HEK293 (cell line): Measurements from ENCODE around the gene TLCD2.

Source experiments
- CTCF ChIA-PET: fragments of 350-600 bp; formaldehyde crosslinking; extraction: SDS; loops from one replicate; lab custom pipeline; 2021; ENCODE audit warnings: antibody characterized with exemption; lab: Yijun Ruan, JAX
- POLR2A ChIA-PET: fragments of 300-600 bp; formaldehyde crosslinking; extraction: SDS; loops from one replicate; lab custom pipeline; 2020; ENCODE audit warnings: antibody characterized with exemption, inconsistent platforms; lab: Yijun Ruan, JAX
- H3K27ac ChIP-seq: fragments of 200-500 bp; sonication (Bioruptor generic); 2 replicates; pipeline ENCODE4 v1.5.1; 2014; ENCODE audit warnings: low read depth, low read length, control low read depth, inconsistent platforms; ENCODE audit errors: extremely low read depth
- H3K36me3 ChIP-seq, 2 experiments: fragments of 200-500 bp in 1 of 2; sonication (Bioruptor generic) in 1 of 2; 1 replicate in 1 of 2; 2 replicates in 1 of 2; pipeline ENCODE4 v1.5.1; 2014 to 2017; ENCODE audit warnings: inconsistent platforms in 2 of 2, low read length in 2 of 2; ENCODE audit not compliant: control insufficient read depth in 2 of 2, insufficient read depth in 1 of 2
- H3K4me1 ChIP-seq: fragments of 200-500 bp; sonication (Bioruptor generic); 2 replicates; pipeline ENCODE4 v1.5.1; 2014; ENCODE audit warnings: mild to moderate bottlenecking, low read length, inconsistent platforms; ENCODE audit not compliant: control insufficient read depth, insufficient read depth
- H3K4me3 ChIP-seq: 2 replicates; pipeline ENCODE4 v1.5.1; 2011; ENCODE audit warnings: low read depth, mild to moderate bottlenecking, control low read depth, low read length, moderate library complexity
- H3K9me3 ChIP-seq: fragments of 200-500 bp; sonication (Bioruptor generic); 2 replicates; pipeline ENCODE4 v1.5.1; 2014; ENCODE audit warnings: low read depth, low read length, inconsistent platforms; ENCODE audit not compliant: control insufficient read depth, insufficient read depth
- EGR2 ChIP-seq: fragments of 450-650 bp; formaldehyde crosslinking; IDR thresholded peaks from 2 replicates; pipeline ENCODE4 v1.5.1; 2016; ENCODE audit warnings: low read depth, missing biosample characterization, missing genetic modification characterization
- GLIS1 ChIP-seq: fragments of 450-650 bp; formaldehyde crosslinking; IDR thresholded peaks from 2 replicates; pipeline ENCODE4 v1.5.1; 2016; ENCODE audit warnings: missing biosample characterization, missing genetic modification characterization
- KLF8 ChIP-seq: fragments of 450-650 bp; formaldehyde crosslinking; IDR thresholded peaks from 2 replicates; pipeline ENCODE4 v1.5.1; 2016; ENCODE audit warnings: missing biosample characterization, missing genetic modification characterization
- MYNN ChIP-seq: fragments of 450-650 bp; formaldehyde crosslinking; IDR thresholded peaks from 2 replicates; pipeline ENCODE4 v1.5.1; 2016; ENCODE audit warnings: missing biosample characterization, missing genetic modification characterization, borderline replicate concordance
- MZF1 ChIP-seq: fragments of 450-650 bp; formaldehyde crosslinking; IDR thresholded peaks from 2 replicates; pipeline ENCODE4 v1.5.1; 2017; ENCODE audit warnings: missing biosample characterization, missing genetic modification characterization, borderline replicate concordance
- SCRT2 ChIP-seq: fragments of 450-650 bp; formaldehyde crosslinking; IDR thresholded peaks from 2 replicates; pipeline ENCODE4 v1.5.1; 2016; ENCODE audit warnings: missing biosample characterization, missing genetic modification characterization
- WT1 ChIP-seq: fragments of 450-650 bp; formaldehyde crosslinking; IDR thresholded peaks from 2 replicates; pipeline ENCODE4 v1.5.1; 2016; ENCODE audit warnings: missing biosample characterization, missing genetic modification characterization
- ZFHX2 ChIP-seq: fragments of 450-650 bp; formaldehyde crosslinking; conservative IDR thresholded peaks from 2 replicates; pipeline ENCODE4 v1.5.1; 2016; ENCODE audit warnings: missing biosample characterization, missing genetic modification characterization
- ZFP69B ChIP-seq: fragments of 450-650 bp; formaldehyde crosslinking; IDR thresholded peaks from 2 replicates; pipeline ENCODE4 v1.5.1; 2016; ENCODE audit warnings: missing biosample characterization, missing genetic modification characterization
- ZNF184 ChIP-seq: fragments of 450-650 bp; IDR thresholded peaks from 2 replicates; pipeline ENCODE4 v1.5.1; 2018; ENCODE audit warnings: missing biosample characterization, mild to moderate bottlenecking, missing genetic modification characterization
- ZNF248 ChIP-seq: fragments of 450-650 bp; formaldehyde crosslinking; IDR thresholded peaks from 2 replicates; pipeline ENCODE4 v1.5.1; 2017; ENCODE audit warnings: missing biosample characterization, missing genetic modification characterization
- ZNF585B ChIP-seq: fragments of 450-650 bp; formaldehyde crosslinking; IDR thresholded peaks from 2 replicates; pipeline ENCODE4 v1.5.1; 2016; ENCODE audit warnings: missing biosample characterization, missing genetic modification characterization
- TF ChIP-seq, protein P1 (sequence below): fragments of 450-650 bp; formaldehyde crosslinking; IDR thresholded peaks from 2 replicates; pipeline ENCODE4 v1.5.1; 2016; ENCODE audit warnings: missing biosample characterization, missing genetic modification characterization
- TF ChIP-seq, protein P2 (sequence below): fragments of 450-650 bp; formaldehyde crosslinking; IDR thresholded peaks from 2 replicates; pipeline ENCODE4 v1.5.1; 2016; ENCODE audit warnings: missing biosample characterization, missing genetic modification characterization

The TLCD2 gene

DNA sequence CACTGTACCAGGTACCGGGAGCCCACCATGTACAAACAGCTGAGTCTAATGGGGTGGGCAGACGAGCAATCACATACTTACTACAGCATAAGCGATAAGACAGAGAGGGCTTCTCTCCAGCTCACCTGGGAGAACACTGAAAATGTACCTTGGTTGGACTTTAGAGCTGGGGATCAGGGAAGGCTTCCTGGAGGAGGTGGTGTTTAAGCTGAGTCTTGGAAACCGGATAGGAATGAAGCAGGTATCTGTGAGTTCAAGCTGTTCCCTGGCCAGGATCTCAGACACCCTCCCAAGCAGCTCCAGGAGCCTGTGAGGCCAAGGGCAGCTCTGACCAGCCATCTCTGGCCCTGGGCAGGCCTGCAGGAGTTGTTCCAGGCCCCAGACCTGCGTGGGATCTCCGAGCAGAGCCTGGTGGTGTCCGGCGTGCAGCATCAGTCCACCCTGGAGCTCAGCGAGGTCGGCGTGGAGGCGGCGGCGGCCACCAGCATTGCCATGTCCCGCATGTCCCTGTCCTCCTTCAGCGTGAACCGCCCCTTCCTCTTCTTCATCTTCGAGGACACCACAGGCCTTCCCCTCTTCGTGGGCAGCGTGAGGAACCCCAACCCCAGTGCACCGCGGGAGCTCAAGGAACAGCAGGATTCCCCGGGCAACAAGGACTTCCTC is 43.7 kb upstream of the TLCD2 start:
- H3K4me1 ChIP-seq, result no peaks in the 10 kb centered on the region
- TF ChIP-seq GLIS1 (tag by site-specific recombination) (no peak), KLF8 (tag by site-specific recombination) (no peak)
- TF ChIP-seq, protein P1, sequence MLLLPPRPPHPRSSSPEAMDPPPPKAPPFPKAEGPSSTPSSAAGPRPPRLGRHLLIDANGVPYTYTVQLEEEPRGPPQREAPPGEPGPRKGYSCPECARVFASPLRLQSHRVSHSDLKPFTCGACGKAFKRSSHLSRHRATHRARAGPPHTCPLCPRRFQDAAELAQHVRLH, result 0 out of 2 replicates have a peak, but pooled peaks have one; percentile 22
- TF ChIP-seq, all 188 proteins: peak for 1
- CTCF ChIA-PET, result interaction anchor here (0.5 kb wide), 1 partner anchor 180 kb away, joined by 3 read pairs; no protein-coding TSS in a partner anchor
- Histone ChIP-seq H3K36me3 (no peaks in the 10 kb centered on the region), H3K9me3 (no peaks in the 10 kb centered on the region), H3K4me3 (no peak overlapping the region), H3K27ac (no peak overlapping the region)
- POLR2A ChIA-PET, result interaction anchor here (1.4 kb wide), 2 partner anchors 17 to 37 kb away, joined by 4 to 6 read pairs; no protein-coding TSS in a partner anchor

DNA sequence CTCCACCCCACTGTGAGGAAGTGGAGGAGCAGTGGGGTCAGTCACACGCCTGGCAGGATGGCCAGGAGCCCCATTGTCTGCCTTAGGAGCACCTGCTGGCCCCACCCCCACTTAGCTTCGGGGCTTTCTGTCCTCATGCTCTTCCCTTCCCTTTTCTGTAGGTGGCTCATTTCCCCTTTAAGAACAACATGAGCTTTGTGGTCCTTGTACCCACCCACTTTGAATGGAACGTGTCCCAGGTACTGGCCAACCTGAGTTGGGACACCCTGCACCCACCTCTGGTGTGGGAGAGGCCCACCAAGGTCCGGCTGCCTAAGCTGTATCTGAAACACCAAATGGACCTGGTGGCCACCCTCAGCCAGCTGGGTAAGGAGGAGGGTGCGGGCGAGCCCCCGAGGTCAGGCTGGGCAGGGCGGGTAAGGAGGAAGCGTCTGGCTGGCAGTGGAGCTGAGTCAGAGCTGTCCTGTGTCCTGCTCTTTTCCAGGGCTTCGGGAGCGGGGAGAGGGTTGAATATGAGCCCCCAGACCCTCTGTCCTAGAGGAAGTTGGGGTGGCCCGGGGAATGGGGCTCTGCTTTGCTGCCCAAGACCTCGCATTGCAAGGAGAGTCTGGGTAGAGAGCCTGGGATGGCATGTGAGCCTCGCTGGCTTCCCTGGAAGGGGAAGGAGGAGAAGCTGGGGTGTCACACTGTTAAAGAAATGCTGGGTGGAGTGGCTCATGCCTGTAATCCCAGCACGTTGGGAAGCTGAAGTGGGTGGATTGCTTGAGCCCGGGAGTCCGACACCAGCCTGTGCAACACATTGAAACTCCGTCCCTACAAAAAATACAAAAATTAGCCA is 42.5 kb upstream of the TLCD2 start:
- H3K27ac ChIP-seq, result no peak overlapping the region

DNA sequence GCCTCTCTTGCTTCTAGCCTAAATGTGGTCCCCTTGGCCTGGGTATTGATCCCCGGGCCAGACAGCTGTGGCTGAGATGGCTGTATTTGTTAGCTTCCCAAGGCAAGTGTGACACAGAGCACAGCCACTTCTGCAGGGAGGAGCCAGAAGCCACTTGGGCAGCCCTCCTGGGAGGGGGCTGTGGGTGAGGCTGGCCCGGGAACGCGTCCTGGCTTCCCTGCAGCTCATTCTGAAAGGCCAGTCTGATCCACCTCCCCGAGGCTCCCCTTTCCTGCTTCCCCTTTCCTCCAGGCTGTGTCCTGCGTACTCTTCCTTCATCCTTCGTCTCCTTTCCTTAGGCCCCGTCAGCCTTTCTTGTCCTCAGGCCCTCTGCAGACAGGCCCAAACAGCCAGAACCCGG is 40.5 kb upstream of the TLCD2 start:
- H3K9me3 ChIP-seq, result no peaks in the 10 kb centered on the region
- no peaks in the 10 kb centered on the region for H3K36me3 ChIP-seq
- no peaks in the 10 kb centered on the region for H3K4me1 ChIP-seq
- H3K4me3 ChIP-seq, result no peak overlapping the region
- ChIA-PET POLR2A (interaction anchor here (0.9 kb wide), 1 partner anchor 11 kb away, joined by 3 read pairs; the partner anchor contains the start of gene SERPINF1), CTCF (no interaction called here)
- TF ChIP-seq ZFHX2 (tag by site-specific recombination) (0 out of 2 replicates have a peak, but pooled peaks have one; percentile 16), MYNN (tag by site-specific recombination) (no peak), EGR2 (0 out of 2 replicates have a peak, but pooled peaks have one; percentile 10)
- H3K27ac ChIP-seq, result no peak overlapping the region

More for the DNA sequence above, 42.5 kb upstream of the TLCD2 start:
- ChIA-PET POLR2A (interaction anchor here (1.4 kb wide), 1 partner anchor 36 kb away, joined by 6 read pairs; no protein-coding TSS in a partner anchor), CTCF (interaction anchor here (0.6 kb wide), 1 partner anchor 92 kb away, joined by 3 read pairs; no protein-coding TSS in a partner anchor)
- Histone ChIP-seq H3K9me3 (no peaks in the 10 kb centered on the region), H3K36me3 (no peaks in the 10 kb centered on the region), H3K4me1 (no peaks in the 10 kb centered on the region), H3K4me3 (no peak overlapping the region)
- TF ChIP-seq EGR2, result peak; percentile 86
- peak; percentile 64 for TF ChIP-seq ZFHX2 (tag by site-specific recombination)
- TF ChIP-seq ZNF248 (tag by site-specific recombination), result no peak
- TF ChIP-seq, protein P2, sequence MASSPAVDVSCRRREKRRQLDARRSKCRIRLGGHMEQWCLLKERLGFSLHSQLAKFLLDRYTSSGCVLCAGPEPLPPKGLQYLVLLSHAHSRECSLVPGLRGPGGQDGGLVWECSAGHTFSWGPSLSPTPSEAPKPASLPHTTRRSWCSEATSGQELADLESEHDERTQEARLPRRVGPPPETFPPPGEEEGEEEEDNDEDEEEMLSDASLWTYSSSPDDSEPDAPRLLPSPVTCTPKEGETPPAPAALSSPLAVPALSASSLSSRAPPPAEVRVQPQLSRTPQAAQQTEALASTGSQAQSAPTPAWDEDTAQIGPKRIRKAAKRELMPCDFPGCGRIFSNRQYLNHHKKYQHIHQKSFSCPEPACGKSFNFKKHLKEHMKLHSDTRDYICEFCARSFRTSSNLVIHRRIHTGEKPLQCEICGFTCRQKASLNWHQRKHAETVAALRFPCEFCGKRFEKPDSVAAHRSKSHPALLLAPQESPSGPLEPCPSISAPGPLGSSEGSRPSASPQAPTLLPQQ, result peak; percentile 8; the same call in 1 of the 2 replicates
- TF ChIP-seq ZFP69B (tag by site-specific recombination), result peak; percentile 46; the same call in 1 of the 2 replicates

DNA sequence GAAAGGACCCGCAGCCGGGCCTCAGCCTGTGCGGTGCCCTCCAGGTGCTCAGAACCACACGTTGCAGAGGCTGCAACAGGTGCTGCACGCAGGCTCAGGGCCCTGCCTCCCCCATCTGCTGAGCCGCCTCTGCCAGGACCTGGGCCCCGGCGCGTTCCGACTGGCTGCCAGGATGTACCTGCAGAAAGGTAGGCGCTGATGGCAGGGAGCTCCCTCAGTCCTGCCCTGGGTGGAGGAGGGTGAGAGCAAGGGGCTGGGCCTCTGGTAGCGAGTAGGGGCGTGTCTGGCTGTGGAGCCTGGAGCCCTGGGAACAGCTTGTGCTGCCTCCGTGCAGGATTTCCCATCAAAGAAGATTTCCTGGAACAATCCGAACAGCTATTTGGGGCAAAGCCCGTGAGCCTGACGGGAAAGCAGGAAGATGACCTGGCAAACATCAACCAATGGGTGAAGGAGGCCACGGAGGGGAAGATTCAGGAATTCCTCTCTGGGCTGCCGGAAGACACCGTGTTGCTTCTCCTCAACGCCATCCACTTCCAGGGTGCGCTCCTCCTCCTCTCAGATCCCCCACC is 36.9 kb upstream of the TLCD2 start:
- CTCF ChIA-PET, result no interaction called here
- H3K36me3 ChIP-seq, result no peaks in the 10 kb centered on the region
- H3K27ac ChIP-seq, result no peak overlapping the region
- H3K4me3 ChIP-seq, result no peak overlapping the region
- H3K9me3 ChIP-seq, result no peaks in the 10 kb centered on the region
- TF ChIP-seq ZNF184 (tag by site-specific recombination), result no peak
- no peak for TF ChIP-seq MZF1
- TF ChIP-seq MYNN (tag by site-specific recombination), result no peak
- TF ChIP-seq ZNF585B, result no peak
- no peak for TF ChIP-seq WT1 (tag by site-specific recombination)
- TF ChIP-seq SCRT2 (tag by site-specific recombination), result peak; percentile 87
- POLR2A ChIA-PET, result interaction anchor here (1.0 kb wide), 1 partner anchor 31 kb away, joined by 4 read pairs; no protein-coding TSS in a partner anchor
- no peaks in the 10 kb centered on the region for H3K4me1 ChIP-seq
